Upper lobe of right lung (tissue), 1 donor: Measurements from ENCODE around the gene NEO1. TPM values are rescaled to one million over a fixed set of nuclear protein-coding genes. Genes with fewer than 3 reads are reported as not detected.
A peak's percentile ranks its signal among the peaks of the same experiment; 100 is the strongest.

ENCODE experiments used
- ATAC-seq: fragments of 200-7000 bp; cut with Tn5 transposase; one replicate; pipeline ENCODE4 v1.9.1; 2020; ENCODE audit warnings: mild to moderate bottlenecking, moderate library complexity
- DNase-seq: peaks from one replicate; pipeline ENCODE4 v3.0.0-alpha.2; 2020
- H3K27ac ChIP-seq: fragments of 200-600 bp; one replicate; pipeline ENCODE4 v1.8.0; 2022
- H3K27me3 ChIP-seq: fragments of 200-600 bp; one replicate; pipeline ENCODE4 v1.8.0; 2022; ENCODE audit warnings: mild to moderate bottlenecking
- H3K36me3 ChIP-seq: fragments of 200-600 bp; one replicate; pipeline ENCODE4 v1.8.0; 2022
- H3K4me1 ChIP-seq: fragments of 200-600 bp; one replicate; pipeline ENCODE4 v1.8.0; 2022
- H3K4me3 ChIP-seq: fragments of 200-600 bp; one replicate; pipeline ENCODE4 v1.8.0; 2022; ENCODE audit warnings: mild to moderate bottlenecking
- H3K9me3 ChIP-seq: fragments of 200-600 bp; one replicate; pipeline ENCODE4 v1.8.0; 2022
- intact Hi-C: fragments of 100-400 bp; cut with DNase I; formaldehyde crosslinking; loops from one replicate; pipeline ENCODE4 v1.11.0; 2022
- total RNA-seq: library from RNA; stranded (reverse); fragmentation: NEBNext Ultra II Directional; extraction: Animal tissue kit (Norgen Biotek cat#: 25700); gene quantifications from one replicate; pipeline ENCODE4 v1.2.1, GENCODE V29; 2021
- TF ChIP-seq, protein P1 (sequence below): fragments of 200-600 bp; IDR thresholded peaks from one replicate; pipeline ENCODE4 v1.8.0; 2022; ENCODE audit warnings: antibody characterized with exemption
- donor health status: DM: no; HTN: yes; CAD: no; lungs with severe emphysema.

The NEO1 gene
- total RNA-seq, 1 donor from 2014 or later, result 44.8 TPM

DNA sequence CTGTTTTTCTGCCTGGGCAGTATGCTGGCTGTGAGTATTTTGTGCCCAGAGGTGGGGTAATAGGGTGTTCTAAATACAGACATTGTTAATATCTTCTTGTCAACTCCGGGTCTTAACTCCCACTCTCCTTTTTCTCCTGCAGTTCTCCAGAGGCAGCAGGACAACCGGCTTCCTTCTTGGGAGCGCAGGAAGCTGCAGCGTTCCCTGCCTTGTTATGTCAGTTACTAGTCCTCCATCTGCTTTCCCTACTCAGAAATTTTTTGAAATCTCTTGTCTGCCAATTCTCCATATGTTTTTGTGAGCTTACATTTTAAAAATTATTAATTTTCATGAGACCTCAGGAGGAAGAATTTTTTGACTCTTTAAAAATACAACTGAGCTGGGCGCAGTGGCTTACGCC is 67.2 kb downstream of the NEO1 start:
- intact Hi-C loops, result no loop called here
- H3K27me3 ChIP-seq, result no peaks in the 10 kb centered on the region
- H3K27ac ChIP-seq, result no peak overlapping the region
- no peaks in the 10 kb centered on the region for H3K36me3 ChIP-seq
- DNase-seq (no peak), ATAC-seq (no peak)
- H3K4me1 ChIP-seq, result no peaks in the 10 kb centered on the region
- H3K4me3 ChIP-seq, result no peak overlapping the region
- no peaks in the 10 kb centered on the region for H3K9me3 ChIP-seq
- TF ChIP-seq, protein P1, sequence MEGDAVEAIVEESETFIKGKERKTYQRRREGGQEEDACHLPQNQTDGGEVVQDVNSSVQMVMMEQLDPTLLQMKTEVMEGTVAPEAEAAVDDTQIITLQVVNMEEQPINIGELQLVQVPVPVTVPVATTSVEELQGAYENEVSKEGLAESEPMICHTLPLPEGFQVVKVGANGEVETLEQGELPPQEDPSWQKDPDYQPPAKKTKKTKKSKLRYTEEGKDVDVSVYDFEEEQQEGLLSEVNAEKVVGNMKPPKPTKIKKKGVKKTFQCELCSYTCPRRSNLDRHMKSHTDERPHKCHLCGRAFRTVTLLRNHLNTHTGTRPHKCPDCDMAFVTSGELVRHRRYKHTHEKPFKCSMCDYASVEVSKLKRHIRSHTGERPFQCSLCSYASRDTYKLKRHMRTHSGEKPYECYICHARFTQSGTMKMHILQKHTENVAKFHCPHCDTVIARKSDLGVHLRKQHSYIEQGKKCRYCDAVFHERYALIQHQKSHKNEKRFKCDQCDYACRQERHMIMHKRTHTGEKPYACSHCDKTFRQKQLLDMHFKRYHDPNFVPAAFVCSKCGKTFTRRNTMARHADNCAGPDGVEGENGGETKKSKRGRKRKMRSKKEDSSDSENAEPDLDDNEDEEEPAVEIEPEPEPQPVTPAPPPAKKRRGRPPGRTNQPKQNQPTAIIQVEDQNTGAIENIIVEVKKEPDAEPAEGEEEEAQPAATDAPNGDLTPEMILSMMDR, result no peak

DNA sequence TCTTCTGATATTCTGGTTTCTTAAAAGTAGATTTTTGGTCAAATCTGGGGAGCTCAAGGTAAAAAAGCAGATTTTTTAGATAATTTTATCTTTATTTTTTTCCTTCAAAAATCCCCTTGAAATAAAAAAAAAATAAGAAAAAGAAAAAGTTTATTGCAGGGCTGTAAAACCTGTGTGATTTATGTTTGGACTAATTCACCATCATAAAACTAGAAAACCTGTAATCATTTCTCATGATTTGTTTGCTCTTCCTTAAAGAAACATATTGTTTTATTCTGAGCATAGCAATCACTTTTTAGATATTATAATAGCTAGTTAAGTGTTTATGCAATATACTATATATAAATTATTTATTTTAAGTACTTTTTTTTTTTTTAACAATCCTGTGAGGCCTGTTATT is 68.0 kb downstream of the NEO1 start:
- Histone ChIP-seq H3K4me1 (no peaks in the 10 kb centered on the region), H3K27me3 (no peaks in the 10 kb centered on the region), H3K27ac (no peak overlapping the region), H3K4me3 (no peak overlapping the region), H3K9me3 (no peaks in the 10 kb centered on the region), H3K36me3 (no peaks in the 10 kb centered on the region)
- DNase-seq (no peak), ATAC-seq (no peak)
- intact Hi-C loops, result no loop called here
- TF ChIP-seq, protein P1, result no peak

DNA sequence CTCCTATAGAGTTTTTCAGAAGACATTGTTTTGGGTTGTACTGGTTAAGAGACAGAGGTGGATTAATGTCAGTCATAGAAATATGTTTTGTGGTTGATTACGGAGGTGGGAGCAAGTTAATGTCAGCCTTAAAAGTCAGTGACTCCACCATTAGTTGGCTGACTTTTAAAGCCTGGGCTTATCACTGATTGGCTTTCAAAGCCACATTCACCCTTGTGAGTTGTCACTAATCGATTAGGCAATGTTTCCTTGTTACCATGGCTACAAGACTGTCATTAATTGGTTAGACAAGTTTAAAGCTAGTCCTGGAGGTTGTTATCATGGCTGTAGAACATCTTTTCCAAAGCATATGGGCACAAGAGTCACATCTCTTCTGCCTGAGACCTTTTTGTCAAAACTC is 73.0 kb downstream of the NEO1 start:
- no peak for ATAC-seq
- no peak for DNase-seq
- Histone ChIP-seq H3K27me3 (no peaks in the 10 kb centered on the region), H3K27ac (no peak overlapping the region), H3K36me3 (no peaks in the 10 kb centered on the region), H3K4me3 (no peak overlapping the region), H3K9me3 (no peaks in the 10 kb centered on the region), H3K4me1 (no peaks in the 10 kb centered on the region)
- intact Hi-C loops, result no loop called here
- TF ChIP-seq, protein P1, result no peak

DNA sequence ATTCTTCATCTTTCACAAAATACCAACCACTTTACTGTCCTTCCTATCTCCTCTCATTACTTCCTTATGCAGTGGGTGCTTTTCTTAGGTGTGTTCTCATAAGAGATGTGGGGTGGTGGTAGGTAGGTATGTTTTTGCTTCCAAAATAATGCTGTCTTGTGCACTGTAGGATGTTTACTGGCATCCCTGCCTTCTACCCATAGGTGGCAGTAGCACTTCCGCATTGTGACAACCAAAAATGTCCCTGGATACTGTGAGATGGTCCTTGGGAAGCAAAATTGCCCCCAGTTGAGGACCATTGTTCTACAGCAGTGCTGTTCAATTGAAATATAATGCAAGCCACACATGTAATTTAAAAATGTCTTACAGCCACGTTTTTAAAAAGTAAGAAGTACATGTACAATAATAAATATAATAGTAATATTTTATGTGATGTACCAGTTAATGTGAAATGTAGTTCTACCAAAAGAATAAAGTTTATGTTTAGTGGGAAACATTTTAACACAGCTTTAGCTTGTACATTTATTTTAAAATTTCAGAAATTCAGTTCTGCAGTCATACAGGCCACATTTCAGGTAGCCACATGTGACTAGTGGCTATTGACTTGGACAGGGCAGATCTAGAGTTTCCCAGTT is 75.2 kb downstream of the NEO1 start:
- DNase-seq (no peak), ATAC-seq (peak; percentile 84)
- intact Hi-C loops, result no loop called here
- Histone ChIP-seq H3K27ac (no peak overlapping the region), H3K27me3 (no peaks in the 10 kb centered on the region), H3K4me1 (no peaks in the 10 kb centered on the region), H3K4me3 (no peak overlapping the region), H3K9me3 (no peaks in the 10 kb centered on the region), H3K36me3 (no peaks in the 10 kb centered on the region)
- TF ChIP-seq, protein P1, result peak; percentile 66

DNA sequence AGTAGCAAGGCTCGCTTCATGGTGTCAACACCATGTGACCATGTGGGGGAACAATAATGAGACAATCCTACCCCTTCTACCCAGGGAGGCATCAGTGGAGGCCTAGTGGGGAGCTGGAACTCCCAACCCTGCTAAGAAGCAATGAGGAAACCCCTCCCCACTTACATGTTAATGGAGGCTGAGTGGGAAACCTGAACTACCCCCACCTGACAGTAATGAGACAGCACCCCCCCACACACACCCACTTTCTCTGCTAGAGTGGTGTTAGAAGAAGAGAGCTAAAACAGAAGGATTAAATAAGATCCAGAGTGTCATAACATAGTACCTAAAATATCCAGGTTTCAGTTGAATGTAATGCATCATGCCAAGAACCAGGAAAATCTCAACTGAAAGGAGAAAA is 78.6 kb downstream of the NEO1 start:
- intact Hi-C loops, result no loop called here
- Histone ChIP-seq H3K4me1 (no peaks in the 10 kb centered on the region), H3K9me3 (no peaks in the 10 kb centered on the region), H3K27ac (no peak overlapping the region), H3K36me3 (no peaks in the 10 kb centered on the region), H3K4me3 (no peak overlapping the region), H3K27me3 (no peaks in the 10 kb centered on the region)
- ATAC-seq (no peak), DNase-seq (no peak)
- TF ChIP-seq, protein P1, result no peak

DNA sequence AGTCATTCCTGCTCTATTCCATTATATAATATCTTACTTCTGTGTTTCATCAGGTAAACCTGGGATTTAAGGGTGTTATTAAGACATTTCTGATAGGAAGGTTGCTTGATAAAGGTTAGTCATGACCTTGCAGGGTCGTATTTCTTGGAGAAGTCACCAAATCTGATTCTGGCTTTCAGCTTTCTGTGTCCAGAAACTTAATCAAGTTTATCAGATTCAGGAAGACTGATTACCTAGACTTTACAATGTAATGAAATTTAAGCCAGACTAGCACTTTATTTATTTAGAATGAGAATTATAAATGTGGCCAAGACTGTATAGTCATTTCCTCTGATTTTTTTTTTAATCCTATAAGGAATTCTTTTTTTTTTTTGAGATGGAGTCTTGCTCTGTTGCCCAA is 81.9 kb downstream of the NEO1 start:
- no peaks in the 10 kb centered on the region for H3K27me3 ChIP-seq
- ATAC-seq (no peak), DNase-seq (no peak)
- intact Hi-C loops, result no loop called here
- TF ChIP-seq, protein P1, result no peak
- H3K27ac ChIP-seq, result no peak overlapping the region
- no peak overlapping the region for H3K4me3 ChIP-seq
- no peaks in the 10 kb centered on the region for H3K36me3 ChIP-seq
- no peaks in the 10 kb centered on the region for H3K4me1 ChIP-seq
- no peaks in the 10 kb centered on the region for H3K9me3 ChIP-seq
